ENCODE data around the gene PGBD4. TPM values are rescaled to one million over a fixed set of nuclear protein-coding genes. Genes with fewer than 3 reads are reported as not detected.

PGBD4 gene
- polyA plus RNA-seq, 3 donors = 0.38 to 0.93 (median 0.58) TPM

DNA sequence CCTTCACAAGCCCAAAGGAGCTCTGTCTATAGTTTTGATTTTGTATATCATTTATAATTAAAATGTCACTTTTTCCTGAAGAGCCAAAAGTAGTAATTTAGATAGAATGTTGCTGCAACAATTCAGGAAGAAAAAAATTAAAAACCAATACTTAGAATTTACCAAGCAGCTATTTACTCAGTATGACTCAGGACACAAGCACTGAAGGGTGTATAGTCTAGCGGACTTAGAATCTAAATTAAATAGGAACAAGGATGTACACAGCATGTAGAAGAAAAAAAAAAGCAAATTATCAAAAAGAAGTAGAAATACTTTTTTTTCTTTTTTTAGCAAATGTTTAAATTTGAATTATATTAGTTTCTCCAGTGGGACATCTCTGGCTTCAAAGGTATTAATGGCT lies 31.6 kb downstream of the PGBD4 start:
- H3K27me3 Mint-ChIP-seq (ENCODE audit: low read depth in 3 of 3) = no peaks in the 10 kb centered on the region
- no peak overlapping the region for H3K27ac Mint-ChIP-seq
- Histone ChIP-seq H3K9me3 (replicated peaks in 1 of 2; ENCODE audit: control insufficient read depth in 1 of 2, insufficient read depth in 1 of 2, low read length in 2 of 2) (no peaks in the 10 kb centered on the region), H3K4me2 (replicated peaks; ENCODE audit: extremely low read depth, low read length, poor library complexity, severe bottlenecking) (no peak overlapping the region), H3K36me3 (replicated peaks in 1 of 2; ENCODE audit: control insufficient read depth in 1 of 2, insufficient read depth in 2 of 2, low read length in 2 of 2) (peaks cover 2 to 5% of the 10 kb centered on the region in 2 donors), H2AFZ (ENCODE audit: insufficient read depth, low read depth, low read length, poor library complexity, severe bottlenecking) (no peak overlapping the region), H3K27ac (ENCODE audit: low read depth in 1 of 2, low read length in 2 of 2) (no peak overlapping the region), H3K4me3 (replicated peaks in 1 of 3; ENCODE audit: low read depth in 2 of 3, low read length in 3 of 3) (no peak overlapping the region), H4K20me1 (ENCODE audit: insufficient read depth, low read length) (no peaks in the 10 kb centered on the region), H3K79me2 (ENCODE audit: insufficient read depth, low read length) (no peaks in the 10 kb centered on the region), H3K9ac (ENCODE audit: insufficient read depth, low read length, poor library complexity, severe bottlenecking) (no peak overlapping the region), H3K4me1 (ENCODE audit: control insufficient read depth in 1 of 2, insufficient read depth in 2 of 2, low read length in 2 of 2) (no peaks in the 10 kb centered on the region), H3K27me3 (ENCODE audit: control insufficient read depth in 2 of 2, insufficient read depth in 2 of 2, low read length in 2 of 2) (no peaks in the 10 kb centered on the region)
- no peaks in the 10 kb centered on the region for H3K4me1 Mint-ChIP-seq
- no CpG with 5 or more reads among the region's 1 CpG for WGBS (ENCODE audit: insufficient coverage)
- intact Hi-C loops (cut with micrococcal nuclease) = no loop called here
- H3K4me3 Mint-ChIP-seq = no peak overlapping the region
- peaks cover 4 to 18% of the 10 kb centered on the region in 2 donors for H3K36me3 Mint-ChIP-seq
- no peak for DNase-seq
- H3K9me3 Mint-ChIP-seq = no peaks in the 10 kb centered on the region
- no peak for TF ChIP-seq CTCF (IDR thresholded peaks at IDR 0.05)

GRCh38 chr15:34147371-34148140 lies 45.7 kb downstream of the PGBD4 start:
- Histone ChIP-seq H2AFZ (ENCODE audit: insufficient read depth, low read depth, low read length, poor library complexity, severe bottlenecking) (no peak overlapping the region), H3K9me3 (replicated peaks in 1 of 2; ENCODE audit: control insufficient read depth in 1 of 2, insufficient read depth in 1 of 2, low read length in 2 of 2) (no peaks in the 10 kb centered on the region), H3K79me2 (ENCODE audit: insufficient read depth, low read length) (no peaks in the 10 kb centered on the region), H3K27me3 (ENCODE audit: control insufficient read depth in 2 of 2, insufficient read depth in 2 of 2, low read length in 2 of 2) (no peaks in the 10 kb centered on the region), H3K27ac (ENCODE audit: low read depth in 1 of 2, low read length in 2 of 2) (no peak overlapping the region), H3K4me1 (ENCODE audit: control insufficient read depth in 1 of 2, insufficient read depth in 2 of 2, low read length in 2 of 2) (no peaks in the 10 kb centered on the region), H4K20me1 (ENCODE audit: insufficient read depth, low read length) (no peaks in the 10 kb centered on the region), H3K4me3 (replicated peaks in 1 of 3; ENCODE audit: low read depth in 2 of 3, low read length in 3 of 3) (no peak overlapping the region), H3K36me3 (replicated peaks in 1 of 2; ENCODE audit: control insufficient read depth in 1 of 2, insufficient read depth in 2 of 2, low read length in 2 of 2) (peaks cover 46 to 87% of the 10 kb centered on the region in 2 donors), H3K9ac (ENCODE audit: insufficient read depth, low read length, poor library complexity, severe bottlenecking) (no peak overlapping the region), H3K4me2 (replicated peaks; ENCODE audit: extremely low read depth, low read length, poor library complexity, severe bottlenecking) (no peak overlapping the region)
- intact Hi-C loops (cut with micrococcal nuclease) = no loop called here
- DNase-seq = no peak
- Mint-ChIP-seq H3K9me3 (no peaks in the 10 kb centered on the region), H3K4me3 (no peak overlapping the region), H3K4me1 (no peaks in the 10 kb centered on the region), H3K27me3 (ENCODE audit: low read depth in 3 of 3) (no peaks in the 10 kb centered on the region), H3K36me3 (peaks cover 60 to 89% of the 10 kb centered on the region in 2 donors), H3K27ac (no peak overlapping the region)
- no peak for TF ChIP-seq CTCF (IDR thresholded peaks at IDR 0.05)
- WGBS (ENCODE audit: insufficient coverage) = no CpG with 5 or more reads among the region's 6 CpGs
